Activated T-cell treated with anti-CD3 and anti-CD28 coated beads for 24 hours (primary cell): Measurements from ENCODE around the gene BMERB1.
"Not testable (repeated sequence)": the region's sequence is repeated elsewhere in the genome, so short reads cannot be mapped to it uniquely, and the experiment has no call there.

Experiments used
- DNase-seq: peaks from one replicate; pipeline ENCODE4 v3.0.0-alpha.2; 2020; ENCODE audit warnings: low read depth

BMERB1 gene

GRCh38 chr16:15557258-15557657, 122.9 kb downstream of the BMERB1 start:
- no peak for DNase-seq

GRCh38 chr16:15559176-15559575, 124.8 kb downstream of the BMERB1 start:
- no peak for DNase-seq

DNA sequence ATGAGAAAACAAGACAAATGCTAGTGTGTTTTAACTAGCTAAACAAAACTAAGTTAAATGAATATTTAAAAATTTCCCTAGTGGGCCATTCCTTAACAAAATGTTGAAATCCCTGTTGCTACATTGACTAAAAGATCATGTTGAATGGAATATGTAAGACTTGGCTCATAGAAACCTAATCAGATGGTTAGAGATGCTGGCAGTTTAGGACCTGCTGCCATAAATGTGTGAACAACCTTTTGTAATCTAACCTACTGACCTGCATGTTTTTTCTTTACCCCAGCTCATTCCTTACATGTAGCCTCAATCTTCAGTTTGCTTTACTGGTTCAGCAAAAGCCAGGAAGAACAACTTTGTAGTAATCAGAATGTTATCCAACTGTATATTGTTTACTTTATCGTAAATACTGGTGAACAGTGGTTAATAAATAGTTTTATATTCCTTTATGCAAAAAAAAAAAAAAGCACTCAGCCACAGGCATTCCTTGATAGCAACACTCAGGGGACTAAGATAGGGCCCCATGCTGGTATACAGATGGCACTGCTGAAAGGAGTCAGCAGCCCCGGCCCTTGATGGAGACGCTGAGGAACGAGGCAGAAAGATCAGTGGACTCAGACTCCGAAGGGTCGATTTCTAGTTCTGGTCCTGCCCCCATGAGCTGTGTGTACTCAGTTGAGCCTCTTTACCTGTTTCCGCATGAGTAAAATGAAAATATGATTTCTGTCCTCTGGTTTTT, 130.4 kb downstream of the BMERB1 start:
- no peak for DNase-seq

DNA sequence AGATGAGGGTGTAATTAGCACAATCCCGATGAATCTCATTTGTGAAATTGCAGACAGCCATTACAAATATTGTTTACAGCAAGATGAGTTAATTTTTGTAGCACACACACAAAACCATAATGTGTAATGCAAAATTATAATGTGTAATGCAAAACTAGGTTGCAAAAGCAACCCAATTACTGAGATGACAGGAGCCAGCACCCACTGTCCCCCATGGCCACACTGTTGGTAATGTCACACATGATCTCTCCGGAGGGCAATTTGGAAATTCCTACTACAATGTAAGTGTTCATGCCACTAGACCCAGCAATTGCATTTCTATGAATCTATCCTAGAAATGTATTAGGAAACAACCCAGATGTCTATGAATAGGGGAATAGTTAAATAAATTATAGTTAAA, 131.7 kb downstream of the BMERB1 start:
- DNase-seq = no peak

DNA sequence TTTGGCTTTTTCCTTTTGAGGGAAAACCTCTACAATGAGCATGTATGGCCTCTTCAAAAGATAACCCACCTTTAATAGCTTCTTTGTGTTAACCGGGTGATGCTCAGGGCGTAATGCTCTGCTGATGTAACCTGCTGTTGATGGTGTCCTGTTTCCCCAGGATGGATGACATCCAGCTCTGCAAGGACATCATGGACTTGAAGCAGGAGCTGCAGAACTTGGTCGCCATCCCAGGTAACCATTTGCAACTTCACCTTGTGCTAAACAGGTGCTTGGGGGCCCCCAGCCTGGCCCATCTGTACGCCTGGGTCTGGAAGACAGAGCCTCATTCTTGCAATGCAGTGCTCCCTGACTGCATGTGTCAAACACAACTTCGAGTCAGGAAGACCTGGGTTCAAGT, 133.4 kb downstream of the BMERB1 start:
- no peak for DNase-seq

DNA sequence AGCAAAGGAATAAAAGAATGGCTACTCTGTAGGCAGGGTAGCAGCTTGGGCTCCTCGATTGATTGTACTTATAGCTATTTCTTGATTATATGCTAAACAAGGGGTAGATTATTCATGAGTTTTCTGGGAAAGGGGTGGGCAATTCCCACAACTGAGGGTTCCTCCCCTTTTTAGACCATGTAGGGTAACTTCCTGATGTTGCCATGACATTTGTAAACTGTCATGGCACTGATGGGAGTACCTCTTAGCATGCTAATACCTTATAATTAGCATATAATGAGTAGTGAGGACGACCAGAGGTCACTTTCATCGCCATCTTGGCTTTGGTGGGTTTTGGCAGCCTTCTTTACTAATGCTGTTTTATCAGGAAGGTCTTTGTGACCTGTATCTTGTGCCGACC, 136.3 kb downstream of the BMERB1 start:
- not testable (repeated sequence) for DNase-seq

DNA sequence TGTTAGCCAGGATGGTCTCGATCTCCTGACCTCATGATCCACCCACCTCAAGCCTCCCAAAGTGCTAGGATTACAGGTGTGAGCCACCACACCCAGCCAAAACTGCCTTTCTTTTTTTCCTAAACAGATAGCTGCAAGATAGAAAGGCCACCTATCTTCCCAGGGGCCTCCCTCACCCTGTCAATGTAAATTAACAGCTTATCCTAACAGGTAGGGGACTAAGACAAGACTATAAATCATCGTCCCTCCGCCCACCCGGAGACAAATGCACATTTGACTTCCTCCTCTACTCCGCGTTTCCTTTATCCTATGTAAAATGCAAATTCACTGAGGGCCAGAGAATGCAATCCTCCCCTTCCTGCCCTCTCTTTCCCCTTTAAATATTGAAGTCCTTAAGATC, 137.2 kb downstream of the BMERB1 start:
- no peak for DNase-seq

DNA sequence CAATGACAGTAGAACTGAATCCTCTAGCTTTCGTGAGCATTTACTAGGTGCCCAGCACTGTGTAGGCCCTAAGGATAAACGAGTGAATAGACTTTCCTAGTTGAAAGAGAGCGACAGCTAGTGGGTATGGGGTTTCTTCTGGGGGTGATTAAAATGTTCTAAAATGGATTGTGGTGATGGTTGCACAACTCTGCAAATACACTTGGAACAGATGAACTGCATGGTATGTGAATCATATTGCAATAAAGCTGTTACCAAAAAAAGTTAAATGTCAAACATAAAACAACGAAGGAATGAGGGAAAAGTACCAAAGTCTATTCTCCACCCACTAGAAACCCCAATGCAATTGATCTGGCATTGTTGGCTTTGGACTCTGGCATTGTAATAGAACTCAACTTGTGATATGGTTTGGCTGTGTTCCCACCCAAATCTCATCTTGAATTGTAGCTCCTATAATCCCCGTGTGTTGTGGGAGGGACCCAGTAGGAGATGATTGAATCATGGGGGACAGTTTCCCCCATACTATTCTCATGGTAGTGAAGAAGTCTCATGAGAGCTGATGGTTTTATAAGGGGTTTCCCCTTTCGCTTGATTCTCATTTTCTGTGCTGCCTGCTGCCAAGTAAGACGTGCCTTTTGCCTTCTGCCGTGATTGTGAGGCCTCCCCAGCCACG, 138.1 kb downstream of the BMERB1 start:
- peak; percentile 24 for DNase-seq

DNA sequence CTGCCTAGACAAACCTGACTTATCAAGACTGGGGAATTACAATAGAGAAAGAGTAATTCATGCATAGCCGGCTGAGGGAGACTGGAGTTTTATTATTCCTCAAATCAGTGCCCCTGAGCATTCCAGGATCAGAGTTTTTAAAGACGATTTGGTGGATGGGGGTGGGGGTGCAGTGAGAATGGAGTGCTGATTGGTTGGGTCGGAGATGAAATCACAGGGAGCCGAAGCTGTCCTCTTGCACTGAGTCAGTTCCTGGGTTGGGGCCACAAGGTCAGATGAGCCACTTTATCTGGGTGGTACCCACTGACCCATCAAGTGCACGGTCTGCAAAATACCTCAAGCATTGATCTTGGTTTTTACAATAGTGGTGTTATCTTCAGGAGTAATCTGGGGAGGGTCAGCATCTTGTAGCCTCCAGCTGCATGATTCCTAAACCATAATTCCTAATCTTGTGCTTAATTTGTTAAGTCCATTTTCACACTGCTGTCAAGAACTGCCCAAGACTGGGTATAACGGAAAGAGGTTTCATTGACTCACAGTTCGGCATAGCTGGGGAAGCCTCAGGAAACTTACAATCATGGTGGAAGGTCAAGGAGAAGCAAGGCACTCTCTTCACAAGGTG, 139.0 kb downstream of the BMERB1 start:
- DNase-seq = no peak

- DNase-seq = not testable (repeated sequence)
Observed at GRCh38 chr16:15573896-15574613, 139.7 kb downstream of the BMERB1 start.

DNA sequence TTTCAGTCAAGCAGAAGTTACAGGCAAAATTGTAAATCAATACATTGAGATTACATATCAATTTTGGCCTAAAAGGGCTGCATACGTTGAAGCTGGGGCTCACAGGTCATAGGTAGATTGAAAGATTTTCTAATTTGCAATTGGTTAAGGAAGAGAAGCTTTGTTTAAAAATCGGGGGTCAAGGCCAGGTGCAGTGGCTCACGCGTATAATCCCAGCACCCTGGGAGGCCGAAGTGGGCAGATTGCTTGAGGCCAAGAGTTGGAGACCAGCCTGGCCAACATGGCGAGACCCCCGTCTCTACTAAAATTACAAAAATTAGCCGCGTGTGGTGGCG, 140.2 kb downstream of the BMERB1 start:
- DNase-seq = no peak

DNA sequence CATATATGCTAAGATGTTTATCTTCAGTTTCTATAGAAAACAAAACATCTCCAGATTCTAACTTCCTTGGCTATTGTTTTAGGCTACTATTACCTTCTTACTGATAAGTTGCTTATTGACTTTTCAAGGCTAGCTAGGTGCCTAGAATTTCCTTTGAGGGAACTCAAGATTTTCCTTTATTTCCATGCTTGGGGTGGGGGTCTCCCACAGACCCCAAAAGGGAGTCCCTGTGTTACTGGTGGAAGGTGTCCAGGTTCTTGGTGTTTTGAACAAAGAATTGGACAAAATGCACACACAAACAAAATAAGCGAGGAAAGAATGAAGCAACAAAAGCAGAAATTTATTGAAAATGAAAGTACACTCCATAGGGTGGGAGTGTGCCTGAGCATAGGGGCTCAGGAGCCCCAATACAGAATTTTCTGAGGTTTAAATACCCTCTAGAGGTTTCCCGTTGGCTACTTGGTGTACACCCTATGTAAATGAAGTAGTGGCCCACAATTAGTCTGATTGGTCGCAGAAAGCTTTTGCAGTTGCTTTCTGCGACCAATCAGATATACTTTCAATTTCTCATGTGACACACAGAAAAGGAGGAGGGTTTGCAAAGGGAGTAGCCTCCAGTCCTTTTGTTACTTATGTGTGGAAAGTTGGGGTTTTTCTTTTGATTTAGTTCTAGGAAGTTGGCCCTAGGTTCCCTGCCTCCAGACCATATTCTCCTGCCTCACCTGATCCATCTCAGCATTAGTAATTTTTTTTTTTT, 141.1 kb downstream of the BMERB1 start:
- DNase-seq = no peak

- DNase-seq = no peak
Observed at GRCh38 chr16:15576960-15577958, 142.9 kb downstream of the BMERB1 start.

GRCh38 chr16:15578824-15579223, 144.4 kb downstream of the BMERB1 start:
- DNase-seq = no peak

DNA sequence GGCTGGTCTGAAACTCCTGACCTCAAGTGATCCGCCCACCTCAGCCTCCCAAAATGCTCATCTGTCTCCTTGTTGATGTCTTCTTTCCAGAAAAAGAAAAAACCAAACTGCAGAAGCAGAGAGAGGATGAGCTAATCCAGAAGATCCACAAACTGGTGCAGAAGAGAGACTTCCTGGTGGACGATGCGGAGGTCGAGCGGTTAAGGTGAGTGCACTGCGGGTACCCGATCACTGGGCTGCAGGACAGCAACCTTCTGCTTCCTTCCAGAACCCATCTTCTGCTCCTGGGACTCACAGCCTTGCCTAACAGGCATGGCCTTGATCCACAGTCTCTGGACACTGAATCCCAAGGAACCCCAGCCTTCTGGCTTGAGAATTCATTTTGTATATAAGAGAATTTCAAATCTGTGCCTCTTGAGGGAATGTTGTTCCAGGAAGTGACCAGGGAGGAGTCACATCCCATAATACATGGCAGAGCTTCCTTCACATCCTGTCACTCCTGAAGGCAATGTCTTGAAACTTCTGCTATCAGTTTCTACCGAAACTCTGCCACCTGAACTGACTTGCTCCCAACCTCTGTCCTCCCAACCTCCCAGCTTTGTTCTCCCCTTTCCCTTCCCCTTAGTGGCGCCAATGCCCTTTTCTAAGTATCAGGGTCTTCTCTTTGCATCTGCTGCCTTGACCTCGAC, 146.9 kb downstream of the BMERB1 start:
- DNase-seq = no peak

- DNase-seq = no peak
Observed at GRCh38 chr16:15583526-15583925, 149.1 kb downstream of the BMERB1 start.

- no peak for DNase-seq
Observed at GRCh38 chr16:15585956-15586355, 151.6 kb downstream of the BMERB1 start.

DNA sequence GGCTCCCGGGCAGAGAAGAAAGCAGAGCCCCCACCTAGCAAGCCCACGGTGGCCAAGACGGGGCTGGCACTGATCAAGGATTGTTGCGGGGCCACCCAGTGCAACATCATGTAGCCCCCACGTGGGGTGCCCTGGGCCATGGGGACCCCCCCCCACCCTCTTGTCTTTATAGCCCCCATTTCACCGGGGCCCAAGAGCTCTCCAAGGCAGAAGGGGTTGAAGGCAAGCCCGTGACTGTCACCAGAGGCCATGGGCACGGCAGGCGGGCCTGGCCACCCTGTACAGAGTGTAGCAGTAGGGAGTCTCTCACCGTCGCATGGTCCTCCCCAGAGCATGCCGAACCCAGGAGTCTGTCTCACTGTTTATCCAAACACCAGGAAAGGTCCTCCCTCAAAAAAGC, 152.3 kb downstream of the BMERB1 start:
- no peak for DNase-seq

DNA sequence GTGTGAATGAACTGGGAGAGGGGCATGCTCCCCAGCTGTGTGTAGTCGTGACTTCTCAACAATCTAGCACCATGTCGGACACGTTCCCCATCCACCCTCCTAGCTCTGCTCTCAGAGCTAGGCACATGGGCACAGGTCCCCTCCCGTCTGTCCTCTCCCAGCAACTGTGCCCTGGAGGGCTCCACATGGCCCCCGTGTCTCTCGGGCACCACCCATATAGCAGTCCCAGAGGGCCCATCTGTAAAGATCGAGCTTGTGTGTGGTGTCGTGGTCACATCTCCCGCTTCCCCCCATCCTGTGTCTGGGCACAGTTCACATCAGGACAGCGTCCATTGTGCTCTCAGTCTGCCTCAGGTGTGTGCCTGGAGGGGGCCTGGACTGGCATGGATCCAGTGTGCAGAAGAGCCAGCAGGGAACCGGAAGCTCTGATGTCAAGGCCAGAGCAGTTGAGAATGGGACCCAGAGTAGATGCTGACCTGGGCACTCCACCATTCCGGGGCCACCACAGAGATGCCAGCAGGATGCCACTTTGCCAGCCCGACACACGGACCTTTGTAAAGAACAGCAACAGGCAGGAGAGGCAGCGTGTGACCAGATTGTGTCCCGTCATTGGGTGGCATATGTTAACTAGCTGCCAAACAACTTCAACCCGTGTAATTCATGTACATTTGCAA, 152.9 kb downstream of the BMERB1 start:
- no peak for DNase-seq

- no peak for DNase-seq
Observed at GRCh38 chr16:15592324-15592723, 157.9 kb downstream of the BMERB1 start.
